HFF-Myc (cell line): ENCODE measurements around the gene FBXO8.

Experiments used
- DNase-seq: peaks from one replicate; pipeline ENCODE4 v3.0.0-alpha.2; 2011; ENCODE audit warnings: low read depth; ENCODE audit errors: extremely low read depth
- H3K4me3 ChIP-seq: replicated peaks from 2 replicates; pipeline ENCODE4 v1.5.1; 2011; ENCODE audit warnings: low read depth, mild to moderate bottlenecking, control low read depth, low read length
- CTCF ChIP-seq: IDR thresholded peaks from 2 replicates; pipeline ENCODE4 v1.5.1; 2012; ENCODE audit warnings: mild to moderate bottlenecking, low read depth, low read length, control low read depth; ENCODE audit errors: missing control alignments

The FBXO8 gene

GRCh38 chr4:174283507-174284471 is at the start of gene FBXO8, which contains the start of gene CEP44:
Gene FBXO8 (minus strand): TSS chr4:174283667. CDS start chr4:174263092, 20,575 bp downstream.
Gene CEP44 (plus strand): TSS chr4:174283911. CDS start chr4:174299122, 15,211 bp downstream.
- TF ChIP-seq CTCF = no peak
- peak within 1 kb of the TSS; percentile 60 for H3K4me3 ChIP-seq
- DNase-seq = no peak

- TF ChIP-seq CTCF = no peak
- no peak overlapping the region for H3K4me3 ChIP-seq
- no peak for DNase-seq
These were observed 49.5 kb upstream of the FBXO8 start for GRCh38 chr4:174332741-174333493.

GRCh38 chr4:174324725-174325124 is 41.3 kb upstream of the FBXO8 start:
- H3K4me3 ChIP-seq = no peak overlapping the region
- no peak for TF ChIP-seq CTCF
- no peak for DNase-seq

GRCh38 chr4:174324236-174324635 is 40.8 kb upstream of the FBXO8 start:
- TF ChIP-seq CTCF = no peak
- DNase-seq = no peak
- H3K4me3 ChIP-seq = no peak overlapping the region

GRCh38 chr4:174320494-174321199 is 37.2 kb upstream of the FBXO8 start:
- no peak overlapping the region for H3K4me3 ChIP-seq
- no peak for DNase-seq
- TF ChIP-seq CTCF = no peak
